H1 (cell line): Measurements from ENCODE around the gene JAK2.

ENCODE experiments used
- BCL11A ChIP-seq, 2 experiments: IDR thresholded peaks; one replicate each; pipeline ENCODE4 v1.6.1; 2011; ENCODE audit warnings: low read depth in 2 of 2, low read length in 2 of 2, mild to moderate bottlenecking in 2 of 2
- CHD2 ChIP-seq: IDR thresholded peaks from 2 replicates; pipeline ENCODE4 v1.6.1; 2012; ENCODE audit warnings: low read length, improper control_type of control experiment
- CREB1 ChIP-seq: IDR thresholded peaks from 2 replicates; pipeline ENCODE4 v1.6.1; 2012; ENCODE audit warnings: inconsistent platforms
- EGR1 ChIP-seq: IDR thresholded peaks from 2 replicates; pipeline ENCODE4 v1.6.1; 2011; ENCODE audit warnings: low read depth, low read length, borderline replicate concordance
- EZH2 ChIP-seq: fragments of 200-600 bp; sonication (generic); IDR thresholded peaks from 2 replicates; pipeline ENCODE4 v1.7.1; 2012; ENCODE audit warnings: low read depth, mild to moderate bottlenecking, moderate library complexity, low read length, inconsistent platforms; ENCODE audit not compliant: severe bottlenecking
- MAFK ChIP-seq: IDR thresholded peaks from 2 replicates; pipeline ENCODE4 v1.6.1; 2012; ENCODE audit warnings: low read depth, mild to moderate bottlenecking, improper control_type of control experiment, low read length
- SP2 ChIP-seq: IDR thresholded peaks from 2 replicates; pipeline ENCODE4 v1.6.1; 2012; ENCODE audit warnings: mild to moderate bottlenecking, low read length, inconsistent platforms
- ZNF274 ChIP-seq: IDR thresholded peaks from 2 replicates; pipeline ENCODE4 v1.7.0; 2012; ENCODE audit warnings: low read length, borderline replicate concordance; ENCODE audit errors: extremely low read depth
- TF ChIP-seq, protein P1 (sequence below), 3 experiments: IDR thresholded peaks; 1 replicate in 2 of 3; 2 replicates in 1 of 3; pipeline versions ENCODE4 v1.5.1 to v1.6.1; 2011; ENCODE audit warnings: low read length in 3 of 3, mild to moderate bottlenecking in 3 of 3, inconsistent platforms in 2 of 3, low read depth in 1 of 3, moderate library complexity in 1 of 3; ENCODE audit not compliant: insufficient read depth in 1 of 3; ENCODE audit errors: control extremely low read depth in 1 of 3
- TF ChIP-seq, protein P2 (sequence below): IDR thresholded peaks from 2 replicates; pipeline ENCODE4 v1.6.1; 2011; ENCODE audit warnings: low read length, improper control_type of control experiment
- TF ChIP-seq, protein P3 (sequence below): IDR thresholded peaks from 2 replicates; pipeline ENCODE4 v1.6.1; 2012; ENCODE audit warnings: inconsistent platforms

DNA sequence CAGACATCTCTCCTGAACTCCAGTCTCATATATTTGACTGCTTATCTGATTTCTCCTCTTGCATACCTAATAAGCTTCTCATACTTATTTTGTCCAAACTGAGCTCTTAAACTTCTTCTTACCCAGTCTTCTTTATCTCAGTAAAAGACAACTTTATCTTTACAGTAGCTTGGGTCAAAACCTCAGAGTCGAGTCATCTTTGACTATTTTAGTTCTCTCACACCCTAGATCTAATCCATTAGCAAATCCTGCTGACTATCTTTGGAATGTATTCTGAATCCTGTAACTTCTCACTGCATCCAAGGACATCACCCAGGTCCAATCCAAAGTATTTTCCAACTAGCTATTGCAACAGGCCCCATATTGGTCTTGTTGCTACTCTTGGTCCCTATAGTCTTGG, 11.8 kb upstream of the JAK2 start:
- no peak for TF ChIP-seq ZNF274
- TF ChIP-seq SP2: no peak
- TF ChIP-seq, protein P1, sequence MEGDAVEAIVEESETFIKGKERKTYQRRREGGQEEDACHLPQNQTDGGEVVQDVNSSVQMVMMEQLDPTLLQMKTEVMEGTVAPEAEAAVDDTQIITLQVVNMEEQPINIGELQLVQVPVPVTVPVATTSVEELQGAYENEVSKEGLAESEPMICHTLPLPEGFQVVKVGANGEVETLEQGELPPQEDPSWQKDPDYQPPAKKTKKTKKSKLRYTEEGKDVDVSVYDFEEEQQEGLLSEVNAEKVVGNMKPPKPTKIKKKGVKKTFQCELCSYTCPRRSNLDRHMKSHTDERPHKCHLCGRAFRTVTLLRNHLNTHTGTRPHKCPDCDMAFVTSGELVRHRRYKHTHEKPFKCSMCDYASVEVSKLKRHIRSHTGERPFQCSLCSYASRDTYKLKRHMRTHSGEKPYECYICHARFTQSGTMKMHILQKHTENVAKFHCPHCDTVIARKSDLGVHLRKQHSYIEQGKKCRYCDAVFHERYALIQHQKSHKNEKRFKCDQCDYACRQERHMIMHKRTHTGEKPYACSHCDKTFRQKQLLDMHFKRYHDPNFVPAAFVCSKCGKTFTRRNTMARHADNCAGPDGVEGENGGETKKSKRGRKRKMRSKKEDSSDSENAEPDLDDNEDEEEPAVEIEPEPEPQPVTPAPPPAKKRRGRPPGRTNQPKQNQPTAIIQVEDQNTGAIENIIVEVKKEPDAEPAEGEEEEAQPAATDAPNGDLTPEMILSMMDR (IDR thresholded peaks at IDR 0.05; ENCODE audit: control extremely low read depth in 1 of 3, insufficient read depth in 1 of 3, low read depth in 1 of 3, low read length in 3 of 3): no peak
- TF ChIP-seq MAFK: no peak
- TF ChIP-seq, protein P2, sequence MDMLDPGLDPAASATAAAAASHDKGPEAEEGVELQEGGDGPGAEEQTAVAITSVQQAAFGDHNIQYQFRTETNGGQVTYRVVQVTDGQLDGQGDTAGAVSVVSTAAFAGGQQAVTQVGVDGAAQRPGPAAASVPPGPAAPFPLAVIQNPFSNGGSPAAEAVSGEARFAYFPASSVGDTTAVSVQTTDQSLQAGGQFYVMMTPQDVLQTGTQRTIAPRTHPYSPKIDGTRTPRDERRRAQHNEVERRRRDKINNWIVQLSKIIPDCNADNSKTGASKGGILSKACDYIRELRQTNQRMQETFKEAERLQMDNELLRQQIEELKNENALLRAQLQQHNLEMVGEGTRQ: no peak
- no peak for TF ChIP-seq BCL11A (IDR thresholded peaks at IDR 0.05; ENCODE audit: low read depth in 2 of 2, low read length in 2 of 2)
- TF ChIP-seq CREB1: no peak
- no peak for TF ChIP-seq EZH2
- TF ChIP-seq, protein P3, sequence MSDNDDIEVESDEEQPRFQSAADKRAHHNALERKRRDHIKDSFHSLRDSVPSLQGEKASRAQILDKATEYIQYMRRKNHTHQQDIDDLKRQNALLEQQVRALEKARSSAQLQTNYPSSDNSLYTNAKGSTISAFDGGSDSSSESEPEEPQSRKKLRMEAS: no peak
- no peak for TF ChIP-seq EGR1
- no peak for TF ChIP-seq CHD2
